ENCODE data around the gene NCOA1. TPM values are rescaled to one million over a fixed set of nuclear protein-coding genes. Genes with fewer than 3 reads are reported as not detected.

Gene NCOA1
- polyA plus RNA-seq, 1 donor (not counting 4 experiments of a cell fraction or from before 2014, with no cell fraction given) = 5.0 TPM

GRCh38 chr2:24651643-24652003, 160.6 kb downstream of the NCOA1 start:
- no peak overlapping the region for H3K4me3 ChIP-seq (ENCODE audit: control insufficient read depth in 2 of 3, extremely low read depth in 1 of 3, insufficient read depth in 2 of 3, low read depth in 1 of 3, low read length in 3 of 3)
- dilution Hi-C loops (cut with MboI; ENCODE audit: extremely low pct_ligation_motif_present, low sequenced_read_pairs) = no loop called here
- H3K27me3 ChIP-seq (ENCODE audit: control insufficient read depth, extremely low read depth, insufficient read depth, low read length) = no peaks in the 10 kb centered on the region
- TF ChIP-seq EZH2 (IDR thresholded peaks at IDR 0.05; ENCODE audit: low read length) (no peak), CTCF (optimal IDR thresholded peaks at IDR 0.05 in 1 of 3, IDR thresholded peaks at IDR 0.05 in 1 of 3, conservative IDR thresholded peaks at IDR 0.05 in 1 of 3; ENCODE audit: extremely low read depth in 1 of 3, insufficient read depth in 2 of 3, low read length in 3 of 3) (no peak)
- no peak overlapping the region for H2AFZ ChIP-seq (ENCODE audit: control insufficient read depth, low read length)
- H3K4me1 ChIP-seq (ENCODE audit: control insufficient read depth, extremely low read depth, insufficient read depth, low read length) = no peaks in the 10 kb centered on the region
- H3K9ac ChIP-seq (ENCODE audit: control insufficient read depth, extremely low read depth, insufficient read depth, low read length) = no peak overlapping the region
- no peaks in the 10 kb centered on the region for H3K36me3 ChIP-seq (ENCODE audit: control insufficient read depth in 2 of 2, extremely low read depth in 1 of 2, insufficient read depth in 2 of 2, low read length in 2 of 2)
- H3K4me2 ChIP-seq (ENCODE audit: control insufficient read depth, extremely low read depth, insufficient read depth, low read depth, low read length) = no peak overlapping the region
- H4K20me1 ChIP-seq (ENCODE audit: control insufficient read depth, extremely low read depth, insufficient read depth, low read length) = no peaks in the 10 kb centered on the region
- no peaks in the 10 kb centered on the region for H3K9me3 ChIP-seq (ENCODE audit: control insufficient read depth, low read depth, low read length)
- H3K27ac ChIP-seq (ENCODE audit: control insufficient read depth, insufficient read depth, low read length) = no peak overlapping the region
- DNase-seq (ENCODE audit: low read depth, low spot score) (no peak), FAIRE-seq (no peak)
- no peaks in the 10 kb centered on the region for H3K79me2 ChIP-seq (ENCODE audit: control insufficient read depth, insufficient read depth, low read length)
- H3K9me1 ChIP-seq (ENCODE audit: control insufficient read depth, extremely low read depth, insufficient read depth, low read length) = no peaks in the 10 kb centered on the region

- no peaks in the 10 kb centered on the region for H3K36me3 ChIP-seq (ENCODE audit: control insufficient read depth in 2 of 2, extremely low read depth in 1 of 2, insufficient read depth in 2 of 2, low read length in 2 of 2)
- no peaks in the 10 kb centered on the region for H3K4me1 ChIP-seq (ENCODE audit: control insufficient read depth, extremely low read depth, insufficient read depth, low read length)
- no peak overlapping the region for H3K9ac ChIP-seq (ENCODE audit: control insufficient read depth, extremely low read depth, insufficient read depth, low read length)
- H3K4me3 ChIP-seq (ENCODE audit: control insufficient read depth in 2 of 3, extremely low read depth in 1 of 3, insufficient read depth in 2 of 3, low read depth in 1 of 3, low read length in 3 of 3) = no peak overlapping the region
- H3K4me2 ChIP-seq (ENCODE audit: control insufficient read depth, extremely low read depth, insufficient read depth, low read depth, low read length) = no peak overlapping the region
- TF ChIP-seq EZH2 (IDR thresholded peaks at IDR 0.05; ENCODE audit: low read length) (no peak), CTCF (optimal IDR thresholded peaks at IDR 0.05 in 1 of 3, IDR thresholded peaks at IDR 0.05 in 1 of 3, conservative IDR thresholded peaks at IDR 0.05 in 1 of 3; ENCODE audit: extremely low read depth in 1 of 3, insufficient read depth in 2 of 3, low read length in 3 of 3) (no peak)
- no peak for FAIRE-seq
- no peak overlapping the region for H3K27ac ChIP-seq (ENCODE audit: control insufficient read depth, insufficient read depth, low read length)
- H2AFZ ChIP-seq (ENCODE audit: control insufficient read depth, low read length) = no peak overlapping the region
- no peaks in the 10 kb centered on the region for H4K20me1 ChIP-seq (ENCODE audit: control insufficient read depth, extremely low read depth, insufficient read depth, low read length)
- dilution Hi-C loops (cut with MboI; ENCODE audit: extremely low pct_ligation_motif_present, low sequenced_read_pairs) = no loop called here
- H3K9me3 ChIP-seq (ENCODE audit: control insufficient read depth, low read depth, low read length) = no peaks in the 10 kb centered on the region
- no peaks in the 10 kb centered on the region for H3K9me1 ChIP-seq (ENCODE audit: control insufficient read depth, extremely low read depth, insufficient read depth, low read length)
- no peak for DNase-seq (ENCODE audit: low read depth, low spot score)
- no peaks in the 10 kb centered on the region for H3K27me3 ChIP-seq (ENCODE audit: control insufficient read depth, extremely low read depth, insufficient read depth, low read length)
- H3K79me2 ChIP-seq (ENCODE audit: control insufficient read depth, insufficient read depth, low read length) = no peaks in the 10 kb centered on the region
Measured at GRCh38 chr2:24652265-24653182, 161.5 kb downstream of the NCOA1 start.

Measured in keratinocyte (primary cell).